8988T (cell line): ENCODE results near the gene PDK2.

ENCODE experiments used
- DNase-seq: peaks from one replicate; pipeline ENCODE4 v3.0.0; 2011

The PDK2 gene

DNA sequence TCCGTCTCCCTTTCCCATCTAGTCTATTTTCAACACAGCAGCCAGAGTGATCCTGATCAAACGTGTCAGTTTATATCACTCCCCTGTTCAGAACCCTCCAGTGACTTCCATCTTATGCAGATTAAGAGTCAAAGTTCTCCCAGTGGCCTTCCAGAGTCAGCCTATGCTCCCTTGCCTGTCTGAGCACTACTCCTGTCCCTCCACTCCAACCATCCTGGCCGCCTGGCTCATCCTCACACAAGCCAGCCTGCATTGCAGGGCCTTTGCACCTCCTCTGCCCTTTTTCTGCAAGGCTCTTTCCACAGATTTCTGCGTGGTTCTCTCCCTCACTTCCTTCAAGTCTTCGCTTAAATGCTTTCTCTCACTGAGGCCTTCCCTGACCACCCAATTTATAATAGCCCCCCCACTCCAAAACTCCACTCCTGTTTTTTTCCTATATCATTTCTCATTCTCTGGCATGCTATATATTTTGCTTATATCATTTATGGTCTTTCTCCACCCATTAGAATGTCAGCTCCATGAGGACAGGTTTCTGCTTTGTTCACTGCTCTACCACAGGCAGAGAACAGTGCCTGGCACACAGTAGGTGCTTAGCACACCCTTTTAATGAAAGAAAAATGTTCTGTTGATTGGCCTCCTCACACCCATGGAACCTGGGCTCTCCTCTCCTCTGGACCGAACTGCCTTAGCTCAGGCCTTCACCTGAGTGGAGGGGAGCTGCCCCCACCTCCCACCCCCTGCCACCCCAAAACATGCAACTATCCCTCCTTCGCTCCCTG lies 25.5 kb downstream of the PDK2 start:
- no peak for DNase-seq

DNA sequence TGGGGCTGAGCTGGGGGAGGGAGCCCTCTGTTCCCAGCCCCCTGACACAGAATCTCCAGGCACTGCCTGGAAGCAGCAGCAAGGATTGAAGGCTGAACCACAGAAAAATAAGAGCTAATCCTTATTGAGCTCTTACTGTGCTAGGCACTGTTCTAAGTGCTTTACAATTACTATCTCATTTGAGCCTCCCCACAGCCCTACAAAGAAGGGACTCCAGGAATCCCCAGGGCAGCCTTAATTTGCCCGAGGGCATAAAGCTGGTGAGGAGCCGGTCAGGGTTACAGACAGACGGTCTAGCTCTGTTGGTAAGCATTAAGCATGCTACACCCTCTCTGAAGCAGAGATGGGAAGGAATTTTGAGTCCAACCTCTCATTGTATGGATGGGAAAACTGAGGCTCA lies 27.8 kb downstream of the PDK2 start:
- no peak for DNase-seq

DNA sequence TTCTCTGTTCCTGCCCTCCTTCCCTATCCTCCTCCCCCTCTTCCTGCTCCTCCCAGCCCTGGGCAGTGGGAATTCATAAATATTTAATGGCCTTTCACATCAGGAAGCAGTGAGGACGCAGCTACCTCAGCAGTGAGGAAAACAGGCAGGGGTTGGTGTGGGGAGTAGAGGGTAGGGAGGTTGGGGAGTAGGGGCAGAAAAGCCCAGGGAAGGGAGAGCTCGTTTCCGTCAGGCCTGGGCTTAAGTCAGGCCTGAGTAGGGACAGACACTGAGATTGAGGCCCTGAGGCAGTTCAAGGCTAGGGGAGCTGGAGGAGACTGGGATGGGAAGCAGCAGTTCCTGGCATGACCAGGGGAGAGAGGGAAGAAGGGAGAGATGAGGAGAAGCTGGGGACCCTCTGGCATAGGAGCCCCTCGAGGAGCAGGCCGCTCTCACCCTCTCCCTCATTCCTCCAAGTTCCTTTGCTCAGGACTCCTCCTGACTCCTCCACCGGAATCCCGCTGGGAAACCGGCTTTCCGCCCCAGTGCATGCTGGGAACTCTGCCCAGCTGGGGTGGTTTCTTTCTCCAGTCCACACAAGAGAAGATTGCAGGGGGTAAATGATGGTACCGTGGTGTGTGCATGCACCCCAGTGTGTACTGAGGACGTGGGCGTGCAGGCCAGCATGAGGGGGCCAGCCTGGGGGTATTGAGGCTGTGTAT lies 28.6 kb downstream of the PDK2 start:
- DNase-seq = no peak

DNA sequence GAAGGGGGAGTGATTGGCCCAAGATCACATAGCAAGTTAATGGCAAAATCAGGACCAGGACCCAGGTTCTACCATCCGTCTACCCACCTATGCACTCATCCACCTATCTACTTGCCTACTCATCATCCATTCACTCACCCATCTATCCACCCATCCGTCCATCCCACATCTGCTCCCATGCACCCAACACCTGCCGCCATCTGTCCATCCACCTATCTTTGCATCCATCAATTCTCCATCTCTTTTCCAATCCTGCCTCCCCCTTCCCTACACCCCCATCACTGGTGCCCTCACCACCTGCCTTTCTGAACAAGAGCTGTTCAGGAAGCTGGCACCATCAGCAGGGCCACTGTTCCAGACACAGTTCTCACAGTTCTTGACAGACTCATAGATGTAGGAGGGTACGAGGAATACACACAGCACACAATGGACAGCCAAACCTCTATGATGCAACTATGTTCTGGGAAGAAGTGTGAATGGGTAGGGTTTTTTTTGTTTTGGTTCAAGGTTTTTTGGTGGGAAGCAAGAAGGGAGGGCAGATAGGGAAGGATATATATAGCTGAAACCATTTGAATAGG lies 30.4 kb downstream of the PDK2 start:
- no peak for DNase-seq

DNA sequence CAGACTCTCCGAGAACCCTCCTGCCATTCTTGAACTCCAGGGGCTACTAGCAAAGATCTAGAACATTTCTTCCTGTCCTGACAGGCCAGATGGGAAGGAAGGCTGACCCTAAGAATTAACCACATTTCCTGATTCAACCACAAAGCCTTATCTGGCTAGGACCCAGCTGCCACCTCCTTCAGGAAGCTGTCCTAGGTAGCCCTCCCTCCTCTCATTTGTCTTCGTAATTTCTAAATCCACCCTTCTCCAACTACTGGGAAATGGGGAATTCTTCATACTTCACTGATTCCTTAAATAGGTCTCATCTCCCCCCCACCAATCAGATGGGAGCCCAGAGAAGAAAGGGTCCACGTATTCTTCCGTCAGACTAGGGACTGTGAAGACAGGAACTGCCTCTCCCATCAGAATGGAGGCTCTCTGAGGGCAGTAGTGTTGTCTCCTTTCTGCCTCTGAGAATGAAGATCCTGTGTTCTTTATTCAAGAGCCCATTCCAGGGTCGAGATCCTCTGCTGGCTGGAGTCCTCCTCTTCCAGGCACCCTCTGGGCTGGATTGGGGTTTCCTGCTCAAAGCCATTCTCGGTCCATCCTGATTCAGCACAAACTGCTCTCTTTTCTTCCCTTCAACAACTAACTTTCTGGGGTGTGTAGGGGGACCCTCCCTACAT lies 32.7 kb downstream of the PDK2 start:
- DNase-seq = no peak

DNA sequence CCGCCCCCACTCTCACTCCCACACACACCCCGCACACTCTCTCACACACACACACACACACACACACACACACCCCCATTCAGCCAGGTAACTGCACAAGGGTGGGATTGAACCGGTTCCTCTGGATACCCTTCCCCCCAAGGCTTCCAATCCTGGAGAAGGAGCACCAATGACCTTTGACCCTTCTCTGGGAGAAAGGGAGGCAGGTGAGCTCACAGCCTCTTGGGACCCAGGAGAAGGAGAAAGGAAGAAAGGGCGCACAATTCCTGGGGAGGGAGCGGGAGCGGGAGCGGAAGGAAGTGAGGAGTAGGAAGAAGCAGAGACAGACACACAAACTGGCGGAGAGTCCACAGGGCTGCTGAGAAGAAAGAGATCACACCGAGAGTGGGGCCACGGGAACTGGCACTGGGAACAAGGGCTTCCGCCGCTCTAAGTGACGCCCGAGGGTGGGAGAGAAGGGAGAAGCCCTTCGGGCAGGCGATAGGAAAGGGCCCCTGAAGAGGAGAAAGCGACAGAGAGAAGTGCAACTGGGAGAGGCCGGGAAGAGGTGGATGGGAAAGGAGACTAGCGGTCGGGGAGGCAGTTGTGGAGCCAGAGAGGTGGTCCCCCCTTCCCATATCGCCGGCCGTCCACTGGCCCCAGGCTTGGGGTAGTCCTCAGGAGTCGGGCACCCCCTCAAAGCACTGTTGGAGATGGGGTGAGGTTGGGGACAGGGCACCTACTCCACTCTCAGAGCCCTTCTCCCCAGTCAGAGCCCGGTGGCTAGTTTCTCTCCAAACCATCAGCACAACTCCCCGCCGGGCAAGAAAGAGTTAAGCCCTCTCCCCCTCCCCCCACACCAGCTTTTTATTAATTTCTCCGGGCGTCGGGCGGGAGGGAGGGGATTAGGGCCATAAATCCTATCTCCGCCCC lies 33.5 kb downstream of the PDK2 start:
- DNase-seq = no peak

DNA sequence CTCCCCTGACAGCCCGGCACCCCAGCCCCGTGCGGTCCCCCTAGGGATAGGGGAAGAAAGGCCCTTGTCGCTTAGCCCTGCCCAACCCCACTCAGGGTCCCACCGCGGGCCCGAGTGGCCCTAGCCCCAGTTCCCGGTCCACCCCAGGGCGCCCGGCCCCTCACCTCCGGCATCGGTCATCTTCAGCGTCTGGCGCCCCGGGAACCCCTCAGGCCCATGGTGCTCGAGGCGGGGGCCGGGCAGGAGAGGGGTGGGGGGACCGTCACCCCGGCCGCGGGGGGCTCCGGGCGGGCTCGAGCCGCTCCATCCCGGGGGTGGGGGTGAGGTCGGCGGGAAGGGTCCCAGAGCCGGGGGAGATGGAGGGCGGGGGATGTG lies 34.2 kb downstream of the PDK2 start:
- DNase-seq = no peak

DNA sequence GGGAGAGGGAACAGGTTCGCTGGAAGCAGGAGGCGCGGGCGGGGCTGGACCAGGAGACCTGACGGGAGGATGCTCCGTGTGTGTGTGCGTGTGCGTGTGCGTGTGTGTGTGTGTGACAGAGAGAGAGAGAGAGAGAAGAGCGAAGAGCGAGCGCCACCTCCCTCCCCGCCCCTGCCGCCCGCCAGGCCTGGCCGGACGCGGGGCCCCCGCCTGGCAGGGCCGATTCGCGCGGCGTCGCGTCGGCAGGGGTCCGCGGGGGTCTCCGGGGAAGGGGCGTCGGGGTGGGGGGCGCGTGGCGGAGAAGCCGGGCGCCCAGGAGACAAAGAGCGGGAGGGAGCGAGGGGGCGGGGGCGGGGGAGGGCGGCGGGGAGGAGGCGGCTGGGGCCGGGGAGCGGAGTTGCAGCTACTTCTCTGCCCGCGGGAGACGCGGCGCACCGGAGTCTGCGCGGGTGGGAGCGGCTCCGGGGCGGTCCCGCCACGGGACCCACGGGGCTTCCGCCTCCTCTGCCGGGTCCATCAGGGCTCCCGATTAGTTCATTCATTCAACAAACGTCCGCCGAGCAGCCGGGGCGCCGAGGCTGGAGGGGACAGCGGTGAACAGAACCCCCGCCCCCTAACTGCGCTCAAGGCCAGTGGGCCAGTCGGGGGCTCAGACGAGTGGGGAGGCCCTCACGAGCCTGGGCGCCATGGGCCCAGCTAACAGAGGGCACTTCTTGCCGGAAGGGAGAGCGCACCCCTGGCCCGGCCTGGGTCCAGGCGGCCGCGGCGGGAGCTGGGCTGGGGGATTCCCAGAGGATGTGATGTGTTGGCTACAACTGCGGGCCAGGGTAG lies 34.8 kb downstream of the PDK2 start, which contains the start of gene SAMD14:
Gene SAMD14 (minus strand): TSS at position 433 of the 831 bp plus-strand sequence. CDS start 5,201 bp downstream, outside the sequence.
- DNase-seq = peak; percentile 92

DNA sequence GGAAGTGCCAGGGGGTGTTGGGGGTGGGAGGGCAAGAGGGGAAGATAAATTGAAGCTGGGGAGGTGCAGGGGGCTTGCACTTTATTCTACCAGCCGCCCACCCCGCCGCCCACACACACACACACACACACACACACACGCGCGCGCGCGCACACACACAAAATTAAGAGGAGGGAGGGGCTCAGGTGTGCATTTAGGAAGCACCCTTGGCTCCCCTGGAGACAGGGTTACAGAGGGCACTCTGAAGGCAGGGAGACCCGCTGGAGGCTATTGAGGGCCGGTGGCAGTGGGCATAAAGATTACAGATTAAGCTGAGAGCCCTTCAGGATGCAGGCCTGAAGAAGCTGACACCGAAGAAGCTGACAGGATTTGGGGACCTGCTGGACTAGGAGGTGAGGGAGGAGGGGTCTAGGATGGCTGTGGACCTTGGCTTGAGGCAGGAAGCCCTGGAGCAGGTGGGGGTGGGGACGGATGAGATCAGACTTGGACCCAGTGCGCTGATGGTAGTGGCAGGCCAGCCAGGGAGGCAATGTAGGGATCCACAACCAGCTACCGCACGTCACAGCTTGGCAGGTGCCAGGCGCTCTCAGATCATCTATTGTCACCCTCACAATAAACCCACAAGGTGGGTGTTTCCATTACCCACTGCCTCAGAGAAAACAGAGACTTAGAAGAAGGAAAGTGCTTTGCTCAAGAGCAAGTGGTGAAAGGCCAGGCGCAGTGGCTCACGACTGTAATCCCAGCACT lies 35.6 kb downstream of the PDK2 start:
- no peak for DNase-seq

DNA sequence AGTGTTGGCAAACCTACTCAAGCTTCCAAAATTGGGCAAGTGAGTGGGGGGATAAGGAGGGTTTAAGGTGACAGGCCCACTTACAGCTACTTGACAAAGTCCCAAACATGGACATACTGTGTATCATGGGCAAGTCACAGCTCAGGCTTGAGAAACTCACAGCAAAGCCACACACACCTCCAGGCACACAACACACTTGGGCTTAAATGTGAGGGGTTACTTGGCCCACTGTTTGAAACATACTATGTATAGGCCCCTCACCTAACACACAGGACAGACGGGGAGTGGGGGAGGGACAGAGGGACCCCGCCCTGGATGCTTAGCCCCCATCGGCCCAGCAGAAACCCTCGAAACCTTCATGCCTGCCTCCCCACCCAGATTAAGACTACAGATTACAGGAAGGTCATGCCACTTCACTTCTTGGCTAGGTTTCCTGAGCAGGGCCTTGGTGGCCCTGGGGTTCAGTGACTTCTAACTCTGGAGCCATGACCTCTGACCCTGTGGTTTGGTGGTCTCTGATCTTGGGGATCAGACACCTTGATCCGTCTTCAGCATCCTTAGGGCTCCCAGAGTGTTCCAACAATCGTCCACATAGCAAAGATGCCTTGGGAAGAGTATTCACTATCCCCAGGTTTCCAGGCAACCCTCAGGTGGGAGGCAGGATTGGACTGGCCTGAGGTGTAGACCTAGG lies 37.1 kb downstream of the PDK2 start:
- no peak for DNase-seq

DNA sequence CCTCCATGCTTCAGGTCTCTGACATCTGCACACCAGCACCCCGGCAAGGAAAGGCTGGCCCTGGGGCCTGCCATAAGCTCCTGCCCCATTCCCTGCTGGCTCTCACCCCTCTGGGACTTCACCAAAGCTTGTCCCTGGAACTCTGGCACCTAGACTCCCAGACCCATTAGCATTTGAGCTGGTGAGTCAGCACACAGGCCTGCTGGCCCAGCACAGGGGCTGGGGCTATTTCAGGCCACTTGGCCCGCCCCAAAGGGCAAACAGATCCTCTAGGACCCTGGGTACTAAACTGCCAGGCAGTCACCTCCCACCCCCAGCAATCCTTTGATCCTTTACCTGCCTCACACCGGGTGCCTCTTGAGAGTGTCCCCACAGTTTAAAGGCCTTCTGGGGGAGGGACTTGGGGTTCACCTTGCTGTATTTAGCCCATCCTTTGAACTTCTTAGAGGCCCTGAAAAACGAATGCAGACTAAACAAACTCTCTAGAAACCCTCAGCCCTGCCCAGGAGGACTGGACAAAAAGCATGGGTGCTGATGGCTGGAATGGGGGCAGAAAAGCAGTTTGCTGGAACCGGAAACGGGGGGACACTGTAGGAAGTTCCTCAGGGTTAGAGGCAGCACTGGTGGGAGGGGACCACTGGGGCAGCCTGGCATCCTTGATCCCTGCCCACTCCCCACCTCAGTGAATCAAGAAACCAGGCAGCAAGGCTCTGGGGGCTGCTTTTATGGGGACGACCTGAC lies 38.0 kb downstream of the PDK2 start:
- no peak for DNase-seq

DNA sequence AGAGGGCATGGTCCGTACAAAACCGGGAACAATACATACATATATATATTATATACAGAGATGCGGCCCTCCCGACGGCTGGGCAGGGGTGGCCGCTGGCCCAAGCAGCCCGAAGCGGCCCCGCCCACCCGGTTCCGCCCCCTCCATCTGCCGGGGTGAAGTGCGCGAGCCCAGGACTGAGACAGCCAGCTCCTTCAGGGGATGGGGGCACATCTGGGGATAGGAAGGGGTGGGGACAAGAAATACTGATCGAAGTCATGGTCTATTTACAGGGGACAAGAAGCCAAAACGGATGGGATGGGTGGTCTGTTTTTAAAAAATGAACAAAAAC lies 38.6 kb downstream of the PDK2 start:
- DNase-seq = no peak

DNA sequence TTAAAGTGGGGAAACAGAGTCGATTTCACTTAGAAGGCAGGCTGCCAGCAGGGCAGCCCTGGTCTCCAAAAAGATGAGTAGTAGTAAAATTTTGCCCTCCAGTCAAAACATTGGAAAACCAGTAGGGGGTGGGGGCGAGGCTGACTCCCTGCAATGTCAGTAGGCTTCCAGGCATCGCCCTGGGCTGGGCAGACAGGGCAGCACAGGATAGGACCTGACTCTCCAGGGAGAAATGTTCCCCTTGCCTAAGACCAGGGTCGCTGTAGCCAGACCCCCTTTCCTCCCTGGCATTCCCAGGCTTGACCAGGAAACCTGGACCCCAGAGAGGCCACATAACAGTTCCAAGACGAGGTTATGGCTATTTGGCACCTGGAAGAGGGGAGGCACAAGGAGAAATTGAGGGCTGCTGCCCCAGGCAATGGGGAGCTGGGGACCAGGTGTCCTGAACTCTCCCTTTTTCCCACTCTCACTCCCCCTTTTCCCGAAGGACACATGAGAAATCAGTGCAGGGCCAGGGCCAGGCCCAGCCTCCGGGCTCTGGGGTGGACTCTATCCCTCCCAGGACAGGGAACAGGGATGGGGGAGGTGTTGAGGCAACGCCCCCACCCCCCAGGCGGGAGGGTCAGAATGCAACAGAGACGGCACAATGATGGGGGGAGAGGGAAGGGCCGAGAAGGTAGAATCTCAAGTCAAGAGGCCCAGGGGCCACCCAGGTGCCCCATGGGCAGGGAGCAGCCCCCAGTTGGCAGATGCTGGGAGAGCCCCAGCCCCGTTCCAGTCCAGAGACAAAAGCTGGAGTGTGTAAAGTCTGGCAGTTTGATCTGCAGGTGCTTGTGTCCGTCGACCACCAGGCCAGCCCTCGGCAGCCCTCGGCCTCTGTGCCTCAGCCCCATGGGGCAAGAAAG lies 39.3 kb downstream of the PDK2 start:
- DNase-seq = peak; percentile 94

DNA sequence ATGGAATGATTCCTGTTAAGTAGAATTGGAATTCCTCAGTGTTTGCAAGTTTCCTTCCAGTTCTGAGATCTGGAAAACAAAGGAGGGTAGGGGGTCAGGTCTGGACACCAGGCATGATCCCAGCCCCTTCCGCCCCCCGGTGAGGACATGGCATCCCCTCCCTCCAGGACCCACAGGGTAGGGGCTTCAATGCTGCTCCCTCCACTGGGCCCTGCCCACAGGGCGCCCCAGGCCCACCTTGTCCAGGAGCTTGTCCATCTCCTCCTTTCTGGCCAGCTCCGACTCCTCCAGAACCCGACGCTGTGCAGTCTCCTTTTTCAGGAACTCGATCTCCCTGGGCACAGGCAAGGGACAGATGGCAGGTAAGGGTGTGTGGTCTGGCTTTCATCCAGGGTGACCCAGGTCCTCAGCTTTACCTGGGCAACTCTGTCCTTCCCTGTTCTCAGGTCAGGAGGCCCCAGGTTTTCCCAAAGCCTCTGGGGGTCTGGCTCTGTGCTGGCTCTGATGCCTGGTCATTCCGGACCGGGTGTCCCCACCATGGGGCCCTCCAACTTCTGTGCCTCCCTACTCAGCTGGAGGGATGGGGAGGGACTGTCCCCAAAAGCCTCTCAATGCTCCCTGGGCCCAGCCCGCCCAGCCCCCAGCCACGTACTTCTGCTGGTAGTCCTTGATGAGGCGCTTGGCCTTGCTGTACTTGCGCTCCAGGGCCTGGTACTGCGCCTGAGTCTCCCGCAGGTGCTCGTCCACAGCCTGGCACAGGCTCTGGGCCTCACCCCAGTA lies 40.4 kb downstream of the PDK2 start:
- DNase-seq = no peak

DNA sequence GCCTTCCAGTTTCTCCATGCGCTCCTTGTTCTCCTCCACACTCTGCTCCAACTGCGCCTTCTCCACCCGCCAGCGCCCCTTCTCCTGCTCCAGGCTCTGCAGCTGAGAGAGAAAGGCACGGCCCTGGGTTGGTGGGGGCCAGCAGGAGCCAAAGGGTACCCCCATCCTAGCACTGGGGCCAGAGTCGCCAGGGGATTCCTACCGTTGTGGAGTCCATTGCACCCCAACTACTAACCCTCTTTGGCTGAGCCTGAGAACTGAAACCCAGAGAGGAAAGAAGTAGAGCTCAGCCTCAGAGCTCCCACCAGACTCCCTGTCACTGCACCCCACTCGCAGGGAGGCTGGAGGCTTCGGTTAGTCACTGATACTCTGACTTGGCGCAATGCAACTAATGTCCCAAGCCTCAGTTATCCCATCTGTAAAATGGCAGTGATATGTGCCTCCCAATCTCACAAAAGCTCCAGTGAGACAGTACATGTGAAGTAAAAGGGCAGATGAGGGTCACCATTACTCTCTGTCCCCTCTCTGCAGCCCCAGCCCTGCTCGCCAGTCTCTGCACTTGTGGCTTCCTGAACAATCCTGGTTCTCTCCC lies 41.0 kb downstream of the PDK2 start:
- DNase-seq = no peak

DNA sequence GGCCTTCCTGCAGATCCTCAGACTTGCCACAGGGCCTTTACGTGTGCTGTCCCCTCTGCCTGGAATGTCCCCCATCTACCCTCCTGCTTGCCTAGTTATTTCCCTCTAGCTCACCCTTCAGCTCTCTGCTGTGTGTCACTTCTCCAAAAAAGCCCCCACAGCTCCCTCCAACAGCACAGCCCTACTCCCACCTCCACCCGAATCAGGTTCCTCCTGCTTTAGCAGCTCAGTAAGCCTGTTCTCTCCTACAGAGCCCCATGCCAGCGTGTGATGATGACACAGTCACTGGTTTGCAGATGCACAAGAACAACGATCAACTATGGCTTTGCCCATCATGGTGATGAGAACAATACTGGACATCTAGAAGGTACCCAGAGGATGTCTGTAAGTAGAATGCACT lies 41.9 kb downstream of the PDK2 start:
- no peak for DNase-seq

DNA sequence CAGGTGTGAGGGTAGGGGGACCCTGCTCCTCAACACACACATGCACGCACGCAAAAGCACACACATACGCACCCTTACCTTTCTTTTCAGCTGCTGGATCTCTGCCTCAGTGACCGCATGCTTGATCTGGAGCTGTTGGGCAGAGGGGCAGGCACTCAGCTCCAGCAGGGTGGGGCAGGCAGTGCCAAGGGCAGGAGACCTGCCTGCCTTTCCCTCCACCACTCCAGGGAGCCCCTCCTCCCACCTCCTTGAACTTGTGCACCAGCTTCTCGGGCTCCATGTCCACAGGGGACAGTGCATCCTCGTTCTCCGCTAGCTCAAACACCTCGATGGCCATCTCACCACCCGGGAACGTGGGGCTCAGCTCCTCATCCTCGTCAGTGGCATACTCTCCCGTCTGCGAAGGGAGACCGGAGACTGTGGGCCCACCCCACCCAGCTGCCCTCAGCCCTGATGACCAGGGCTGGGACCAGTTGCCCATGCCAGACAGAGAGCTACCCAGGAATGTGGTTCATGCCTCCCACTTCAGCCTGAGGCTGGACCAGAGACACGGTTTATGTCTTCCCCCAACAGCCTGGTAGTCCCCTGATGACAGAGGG lies 44.1 kb downstream of the PDK2 start:
- no peak for DNase-seq
